GM12891 (cell line): Measurements from ENCODE around the gene SEMA3A.

Experiments used
- POLR2A ChIP-seq: IDR thresholded peaks from 2 replicates; pipeline ENCODE4 v1.6.1; 2011; ENCODE audit warnings: low read depth, low read length, control low read depth
- POLR2AphosphoS5 ChIP-seq: IDR thresholded peaks from 2 replicates; pipeline ENCODE4 v1.6.1; 2011; ENCODE audit warnings: low read depth, low read length, control low read depth
- POU2F2 ChIP-seq: IDR thresholded peaks from 2 replicates; pipeline ENCODE4 v1.6.1; 2011; ENCODE audit warnings: low read depth, mild to moderate bottlenecking, control low read depth, low read length, moderate library complexity
- TAF1 ChIP-seq: IDR thresholded peaks from 2 replicates; pipeline ENCODE4 v1.6.1; 2011; ENCODE audit warnings: low read depth, low read length, control low read depth

- TF ChIP-seq POLR2A (no peak), POLR2AphosphoS5 (no peak), POU2F2 (no peak), TAF1 (no peak)
Observed at GRCh38 chr7:84105586-84105985, 89.0 kb downstream of the SEMA3A start.
